Nephron progenitor cell (in vitro differentiated cells): ENCODE data around the gene PCDHA12.

Experiments
- DNase-seq: peaks from one replicate; pipeline ENCODE4 v3.0.0; 2021
- H3K27ac Mint-ChIP-seq: 2 replicates; pipeline ENCODE4 v1.8.0; 2021; ENCODE audit warnings: mild to moderate bottlenecking, moderate library complexity, mixed read lengths
- H3K27me3 Mint-ChIP-seq: 2 replicates; pipeline ENCODE4 v1.8.0; 2021; ENCODE audit warnings: mild to moderate bottlenecking, low read depth, mixed read lengths; ENCODE audit not compliant: poor library complexity
- H3K36me3 Mint-ChIP-seq: 2 replicates; pipeline ENCODE4 v1.8.0; 2021; ENCODE audit warnings: low read depth, mixed read lengths
- H3K4me1 Mint-ChIP-seq: 2 replicates; pipeline ENCODE4 v1.8.0; 2021; ENCODE audit warnings: mixed read lengths
- H3K4me3 Mint-ChIP-seq: 2 replicates; pipeline ENCODE4 v1.8.0; 2021; ENCODE audit warnings: mild to moderate bottlenecking, moderate library complexity, mixed read lengths
- H3K9me3 Mint-ChIP-seq: 2 replicates; pipeline ENCODE4 v1.8.0; 2021; ENCODE audit warnings: mild to moderate bottlenecking, moderate library complexity, mixed read lengths
- TF ChIP-seq, protein P1 (sequence below): fragments of 200-600 bp; sonication (generic); IDR thresholded peaks from 2 replicates; pipeline ENCODE4 v1.5.0; 2021; ENCODE audit warnings: antibody characterized with exemption

PCDHA12 gene

GRCh38 chr5:140883373-140883772, 8.3 kb downstream of the PCDHA12 start:
- Mint-ChIP-seq H3K27me3 (no peaks in the 10 kb centered on the region), H3K27ac (no peak overlapping the region), H3K36me3 (peaks cover 77% of the 10 kb centered on the region), H3K4me1 (no peaks in the 10 kb centered on the region), H3K9me3 (peaks cover 66% of the 10 kb centered on the region), H3K4me3 (no peak overlapping the region)
- TF ChIP-seq, protein P1, sequence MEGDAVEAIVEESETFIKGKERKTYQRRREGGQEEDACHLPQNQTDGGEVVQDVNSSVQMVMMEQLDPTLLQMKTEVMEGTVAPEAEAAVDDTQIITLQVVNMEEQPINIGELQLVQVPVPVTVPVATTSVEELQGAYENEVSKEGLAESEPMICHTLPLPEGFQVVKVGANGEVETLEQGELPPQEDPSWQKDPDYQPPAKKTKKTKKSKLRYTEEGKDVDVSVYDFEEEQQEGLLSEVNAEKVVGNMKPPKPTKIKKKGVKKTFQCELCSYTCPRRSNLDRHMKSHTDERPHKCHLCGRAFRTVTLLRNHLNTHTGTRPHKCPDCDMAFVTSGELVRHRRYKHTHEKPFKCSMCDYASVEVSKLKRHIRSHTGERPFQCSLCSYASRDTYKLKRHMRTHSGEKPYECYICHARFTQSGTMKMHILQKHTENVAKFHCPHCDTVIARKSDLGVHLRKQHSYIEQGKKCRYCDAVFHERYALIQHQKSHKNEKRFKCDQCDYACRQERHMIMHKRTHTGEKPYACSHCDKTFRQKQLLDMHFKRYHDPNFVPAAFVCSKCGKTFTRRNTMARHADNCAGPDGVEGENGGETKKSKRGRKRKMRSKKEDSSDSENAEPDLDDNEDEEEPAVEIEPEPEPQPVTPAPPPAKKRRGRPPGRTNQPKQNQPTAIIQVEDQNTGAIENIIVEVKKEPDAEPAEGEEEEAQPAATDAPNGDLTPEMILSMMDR: no peak
- DNase-seq: no peak

- peaks cover 60% of the 10 kb centered on the region for H3K9me3 Mint-ChIP-seq
- no peak overlapping the region for H3K4me3 Mint-ChIP-seq
- DNase-seq: no peak
- TF ChIP-seq, protein P1: no peak
- H3K36me3 Mint-ChIP-seq: peaks cover 70% of the 10 kb centered on the region
- no peak overlapping the region for H3K27ac Mint-ChIP-seq
- no peaks in the 10 kb centered on the region for H3K27me3 Mint-ChIP-seq
- H3K4me1 Mint-ChIP-seq: no peaks in the 10 kb centered on the region
Measured at GRCh38 chr5:140883927-140884697, 9.0 kb downstream of the PCDHA12 start.

DNA sequence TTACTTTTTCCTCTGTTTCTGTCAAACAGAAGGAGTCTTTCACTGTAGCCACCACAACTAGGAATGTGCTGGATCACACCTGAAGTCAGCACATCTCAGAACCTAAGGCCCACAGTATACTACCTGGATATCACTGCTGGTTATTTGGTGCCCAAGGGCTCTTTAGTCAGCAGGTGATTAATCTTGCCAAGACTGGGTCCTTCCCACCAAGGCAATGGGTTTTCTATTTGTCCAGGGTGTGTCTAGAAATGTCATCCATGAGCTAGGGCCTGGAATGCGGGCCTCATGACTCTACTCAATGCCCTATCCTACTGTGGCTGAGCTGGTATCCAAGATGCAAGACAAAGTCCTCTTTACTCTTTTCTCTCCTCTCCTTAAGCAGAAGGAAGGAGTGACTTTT, 41.2 kb downstream of the PCDHA12 start:
- Mint-ChIP-seq H3K36me3 (peaks cover 29% of the 10 kb centered on the region), H3K4me1 (no peaks in the 10 kb centered on the region), H3K9me3 (peaks cover 35% of the 10 kb centered on the region), H3K4me3 (no peak overlapping the region), H3K27ac (no peak overlapping the region), H3K27me3 (peaks cover 8% of the 10 kb centered on the region)
- DNase-seq: no peak
- TF ChIP-seq, protein P1: no peak

DNA sequence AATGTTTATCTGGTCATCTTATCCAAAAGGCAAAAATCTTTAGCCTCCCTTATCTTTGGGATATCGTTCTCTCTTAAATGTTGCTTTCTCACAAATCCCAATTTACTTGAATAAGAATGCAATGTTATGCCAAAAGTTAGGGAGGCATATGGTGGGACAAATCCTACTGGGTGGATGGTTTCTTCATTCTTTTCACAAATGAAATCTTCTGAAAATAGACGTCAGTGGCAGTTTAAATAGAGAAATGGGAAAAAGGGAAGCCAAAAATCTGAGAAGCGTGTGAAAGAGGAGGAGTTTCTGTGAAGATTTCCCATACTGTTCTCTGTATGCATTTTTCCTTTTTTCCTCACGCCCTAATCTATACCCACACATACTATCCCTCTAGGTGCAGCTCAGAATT, 48.5 kb downstream of the PCDHA12 start:
- DNase-seq: no peak
- Mint-ChIP-seq H3K4me1 (peaks cover 22% of the 10 kb centered on the region), H3K9me3 (no peaks in the 10 kb centered on the region), H3K27me3 (peaks cover 59% of the 10 kb centered on the region), H3K4me3 (no peak overlapping the region), H3K36me3 (peaks cover 3% of the 10 kb centered on the region), H3K27ac (no peak overlapping the region)
- TF ChIP-seq, protein P1: no peak

- Mint-ChIP-seq H3K27ac (no peak within 1 kb of the TSS), H3K4me3 (peak within 1 kb of the TSS; percentile 81), H3K4me1 (peaks cover 22% of the 10 kb centered on the region), H3K36me3 (peaks cover 9% of the 10 kb centered on the region), H3K27me3 (peaks cover 65% of the 10 kb centered on the region), H3K9me3 (no peaks in the 10 kb centered on the region)
- DNase-seq: peak; percentile 76
- TF ChIP-seq, protein P1: no peak
Measured at GRCh38 chr5:140925806-140926442, 50.8 kb downstream of the PCDHA12 start, which contains the start of gene PCDHAC1. TSS of gene PCDHAC1 (plus strand) at chr5:140926299. CDS start at chr5:140926893, 594 bp downstream.
